NCI-H1417 (cell line): ENCODE results near the gene HNF4A.

Source experiments
- DNase-seq, 3 experiments: peaks; one replicate each; lab custom pipeline; 2025; lab: John Stamatoyannopoulos, UW

HNF4A gene

DNA sequence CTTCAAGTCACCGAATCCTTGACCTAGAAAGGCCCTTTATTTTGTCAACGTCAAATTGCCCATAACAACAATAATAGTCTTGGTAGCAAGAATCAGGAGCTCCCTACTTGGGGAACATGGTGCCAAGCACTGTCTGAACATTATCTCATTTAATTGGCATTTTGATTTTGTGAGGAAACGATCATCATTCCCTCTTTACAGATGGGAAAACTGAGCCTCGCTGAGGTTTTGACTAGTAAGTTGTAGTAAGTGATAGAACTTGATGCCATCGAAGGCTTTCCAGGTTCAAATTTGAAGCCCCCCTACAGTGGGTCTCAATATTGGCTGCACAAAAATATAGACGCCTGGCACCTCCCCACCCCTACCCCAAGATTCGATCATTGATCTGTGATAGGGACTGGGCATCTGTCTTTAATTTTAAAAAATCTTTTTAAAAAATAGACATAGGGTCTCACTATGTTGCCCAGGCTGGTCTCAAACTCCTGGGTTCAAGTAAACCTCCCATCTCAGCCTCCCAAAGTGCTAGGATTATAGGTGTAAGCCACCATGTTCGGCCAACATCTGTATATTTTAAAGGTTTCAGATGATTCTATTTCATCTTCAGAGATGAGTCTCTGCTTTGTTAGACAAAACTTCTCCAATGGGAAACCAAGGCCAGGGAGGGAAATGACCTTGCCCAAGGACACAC lies 36.7 kb downstream of the HNF4A start:
- no peak for DNase-seq

DNA sequence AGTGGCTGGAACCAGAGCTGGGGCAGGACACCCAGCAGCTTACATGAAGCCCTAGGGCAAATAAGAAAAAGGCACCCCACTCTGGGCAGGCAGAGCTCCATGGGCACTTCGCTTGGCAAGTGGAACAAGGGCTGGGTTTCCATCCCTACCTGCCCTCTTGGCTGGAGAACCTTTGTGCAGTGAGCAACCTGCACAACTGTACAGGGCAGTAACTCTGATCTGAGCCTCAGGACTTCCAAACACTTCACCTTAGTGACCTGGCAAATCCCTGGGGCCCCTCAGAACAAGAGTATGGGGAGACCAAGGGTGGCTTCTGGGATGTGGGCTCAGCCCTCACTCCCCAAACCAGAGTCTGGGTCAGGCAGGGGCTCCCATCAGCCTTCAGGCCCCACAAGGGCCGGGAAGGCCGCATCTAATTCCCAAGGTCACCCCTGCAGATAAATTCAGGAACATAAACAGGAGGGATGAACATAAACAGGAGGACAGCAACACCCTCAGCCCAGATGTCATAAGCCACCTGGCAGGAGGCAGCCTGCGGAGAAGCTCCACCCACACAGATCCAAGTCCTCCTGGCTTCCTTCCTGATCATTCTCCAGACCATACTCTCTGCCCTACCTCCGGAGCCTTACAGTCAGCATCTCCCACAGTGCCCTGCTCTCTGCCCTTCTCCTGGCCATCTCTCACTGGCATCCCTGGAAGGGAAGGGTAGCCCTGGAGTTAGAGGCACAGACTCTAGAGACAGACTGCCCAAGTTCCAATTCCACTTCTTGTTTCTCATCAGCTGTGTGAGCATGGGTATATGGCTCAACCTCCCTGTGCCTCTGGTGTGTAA lies 37.5 kb downstream of the HNF4A start:
- DNase-seq: no peak

GRCh38 chr20:44393608-44394451 lies 38.3 kb downstream of the HNF4A start:
- DNase-seq: no peak

GRCh38 chr20:44394452-44394701 lies 38.9 kb downstream of the HNF4A start:
- DNase-seq: no peak

DNA sequence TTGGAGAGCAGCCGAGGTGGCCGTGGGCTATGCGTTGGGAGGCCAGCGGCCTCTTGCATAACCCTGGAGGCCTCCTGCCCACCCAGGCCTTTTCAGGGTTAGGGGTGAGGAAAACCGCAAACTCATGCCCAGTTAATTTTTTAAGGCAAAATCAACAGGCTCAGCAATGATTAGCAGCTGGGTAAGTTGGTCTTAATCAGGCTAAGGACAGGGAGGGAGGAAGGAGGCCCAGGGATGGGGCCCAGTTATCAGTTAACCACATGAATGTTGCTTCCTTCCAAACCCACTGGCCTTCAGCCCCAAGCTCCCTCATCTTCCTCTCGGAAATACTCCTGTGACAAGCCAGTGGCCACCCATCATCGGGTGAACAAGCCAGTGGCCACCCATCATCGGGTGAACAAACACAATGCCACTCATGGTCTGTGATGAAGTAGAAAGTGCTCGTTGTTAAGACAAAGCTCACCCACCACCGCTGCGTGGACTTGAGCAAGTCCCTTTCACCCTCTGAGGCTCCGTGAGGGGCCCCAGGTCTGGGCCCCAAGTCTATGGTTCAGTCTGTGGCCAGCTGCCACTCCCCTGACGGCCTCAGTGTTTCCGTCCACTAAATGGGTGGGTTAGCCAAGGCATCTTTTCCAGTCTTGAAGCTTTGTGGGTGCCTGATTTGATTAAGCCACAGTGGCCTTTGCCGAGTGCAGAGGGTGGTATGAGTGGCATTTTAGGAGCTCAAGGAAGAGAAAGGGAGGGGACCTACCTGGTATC lies 39.4 kb downstream of the HNF4A start:
- no peak for DNase-seq

DNA sequence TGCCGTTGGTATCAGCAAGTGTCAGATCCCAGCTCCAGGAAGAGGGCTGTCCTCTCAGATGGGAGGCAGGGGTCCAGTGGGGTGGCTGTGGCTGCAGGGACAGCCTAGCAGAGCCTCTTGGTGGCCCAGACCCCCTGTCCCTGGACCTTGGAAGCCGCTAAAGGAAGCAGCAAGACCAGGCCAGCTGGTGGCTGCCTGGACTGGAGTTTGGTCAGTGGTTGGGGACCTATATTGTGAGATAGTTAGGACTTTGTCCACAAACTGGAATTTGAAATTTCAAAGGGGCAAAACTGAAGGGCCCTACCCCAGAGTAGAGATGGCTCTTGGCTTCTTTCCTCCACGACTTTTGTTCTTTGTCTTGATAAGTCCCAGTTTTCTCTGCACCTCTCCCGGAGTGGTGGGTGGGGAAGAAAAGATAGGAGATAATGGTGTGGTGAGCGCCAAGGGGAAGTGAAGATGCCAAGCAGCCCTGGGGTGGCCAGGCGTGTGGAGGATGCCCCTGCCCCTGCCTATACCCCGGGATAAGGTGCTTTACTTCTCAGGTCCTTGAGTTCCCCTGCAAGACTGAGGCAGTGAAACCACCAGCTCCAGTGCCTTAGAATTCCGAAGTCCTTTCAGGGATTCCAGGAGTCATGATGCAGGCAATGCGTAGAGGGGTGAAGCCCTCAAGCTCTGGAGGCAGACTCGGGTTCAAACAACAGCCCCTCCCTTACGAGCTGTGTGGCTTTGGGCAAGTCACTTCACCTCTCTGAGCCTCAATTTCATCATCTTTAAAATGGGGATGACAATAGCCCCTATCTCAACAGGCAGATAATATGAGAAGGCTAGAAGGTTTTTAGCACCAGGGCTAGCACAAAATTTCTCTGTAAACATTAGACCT lies 40.2 kb downstream of the HNF4A start:
- DNase-seq: no peak

DNA sequence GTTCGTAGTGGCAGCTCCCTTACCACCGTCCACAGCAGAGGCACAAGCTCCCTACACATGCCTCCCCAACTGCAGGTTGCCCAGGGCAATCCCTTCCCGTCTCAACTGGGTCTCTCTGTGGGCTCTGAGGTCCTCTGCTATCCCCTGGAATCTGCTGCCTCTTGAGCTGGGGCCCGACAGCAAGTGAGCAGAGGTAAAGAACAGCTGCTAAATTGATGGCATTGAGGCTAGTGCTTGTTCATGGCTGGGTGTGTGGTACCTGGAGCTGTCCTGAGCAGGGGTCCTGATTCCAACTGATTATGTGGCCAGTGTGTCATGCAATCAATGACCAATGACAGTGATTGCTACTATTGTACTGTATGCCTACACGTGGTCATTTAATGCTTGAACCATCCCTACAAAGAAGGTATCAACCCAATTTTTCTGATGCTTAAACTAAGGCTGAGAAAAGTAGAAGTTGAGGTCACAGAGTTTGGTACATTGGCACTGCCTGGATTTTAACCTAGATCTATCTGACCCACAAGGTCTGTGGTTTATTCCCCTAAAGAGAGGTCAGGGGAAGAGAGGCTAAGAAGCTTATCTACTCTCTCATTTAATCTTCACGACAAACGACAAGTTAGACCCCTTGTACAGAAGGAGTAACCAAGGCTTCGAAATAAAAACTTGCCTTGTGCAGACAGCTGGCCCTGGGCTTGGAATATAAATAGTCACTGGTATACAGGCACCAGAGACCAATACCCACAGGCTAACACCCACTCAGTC lies 41.1 kb downstream of the HNF4A start:
- no peak for DNase-seq

DNA sequence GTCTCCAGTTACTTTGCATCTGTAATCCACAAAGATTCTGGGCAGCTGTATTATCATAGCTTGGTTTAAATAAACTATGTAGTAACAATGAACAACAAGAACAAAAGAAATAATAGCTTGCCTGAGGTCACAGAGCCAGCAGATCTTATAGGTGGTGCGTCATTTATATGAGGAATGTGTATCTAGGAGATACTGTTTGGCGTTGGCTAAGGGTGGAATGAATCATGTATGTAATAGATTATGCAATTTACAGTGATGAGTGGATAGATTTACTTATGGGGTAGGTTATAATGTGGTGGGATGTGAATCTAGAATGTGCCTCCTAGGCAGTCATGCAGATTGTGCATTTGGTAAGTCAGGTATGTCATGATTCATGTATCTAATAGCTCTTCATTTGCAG lies 42.8 kb downstream of the HNF4A start:
- peak in 1 of 3 experiments; percentile 11 for DNase-seq

GRCh38 chr20:44399446-44399845 lies 43.9 kb downstream of the HNF4A start:
- no peak for DNase-seq

DNA sequence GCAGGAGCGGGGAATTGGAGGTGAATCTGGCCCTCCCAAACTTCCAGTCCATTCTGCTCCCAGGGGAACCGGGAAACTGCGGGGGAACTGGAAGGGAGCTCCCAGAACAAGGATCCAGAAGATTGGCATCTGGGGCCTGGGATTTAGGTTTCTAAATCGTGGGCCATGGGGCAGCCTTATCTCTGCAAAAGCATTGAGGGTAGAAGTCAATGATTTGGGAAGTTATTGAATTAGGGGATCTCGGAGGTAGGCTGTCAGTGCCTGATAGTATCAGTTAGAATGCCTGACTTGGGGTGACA lies 45.1 kb downstream of the HNF4A start:
- DNase-seq: no peak

DNA sequence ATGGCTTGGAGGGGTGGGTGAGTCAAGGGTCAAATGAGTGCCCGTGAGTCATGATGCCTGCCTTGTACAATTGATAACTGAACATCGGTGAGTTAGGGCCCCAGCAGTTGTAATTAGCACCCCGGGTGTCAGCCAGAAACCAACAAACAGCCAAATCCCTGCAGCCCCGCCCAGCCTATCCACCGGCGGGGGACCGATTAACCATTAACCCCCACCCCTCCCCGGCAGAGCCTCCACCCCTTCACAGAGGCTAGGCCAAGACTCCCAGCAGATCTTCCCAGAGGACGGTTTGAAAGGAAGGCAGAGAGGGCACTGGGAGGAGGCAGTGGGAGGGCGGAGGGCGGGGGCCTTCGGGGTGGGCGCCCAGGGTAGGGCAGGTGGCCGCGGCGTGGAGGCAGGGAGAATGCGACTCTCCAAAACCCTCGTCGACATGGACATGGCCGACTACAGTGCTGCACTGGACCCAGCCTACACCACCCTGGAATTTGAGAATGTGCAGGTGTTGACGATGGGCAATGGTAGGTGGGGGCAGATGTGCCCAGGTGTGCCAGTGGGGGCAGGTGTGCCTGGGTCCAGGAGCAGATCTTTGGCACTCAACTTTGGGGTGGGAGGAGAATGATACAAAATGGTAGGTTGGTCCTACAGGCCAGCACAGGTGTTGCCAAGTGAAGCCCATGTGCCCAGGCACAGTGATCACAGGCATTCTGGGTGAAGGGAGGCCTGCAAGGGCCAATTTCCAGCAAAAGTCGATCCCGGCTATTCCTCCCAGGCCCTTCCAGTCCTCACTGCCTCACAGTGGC lies 45.7 kb downstream of the HNF4A start:
- no peak for DNase-seq

DNA sequence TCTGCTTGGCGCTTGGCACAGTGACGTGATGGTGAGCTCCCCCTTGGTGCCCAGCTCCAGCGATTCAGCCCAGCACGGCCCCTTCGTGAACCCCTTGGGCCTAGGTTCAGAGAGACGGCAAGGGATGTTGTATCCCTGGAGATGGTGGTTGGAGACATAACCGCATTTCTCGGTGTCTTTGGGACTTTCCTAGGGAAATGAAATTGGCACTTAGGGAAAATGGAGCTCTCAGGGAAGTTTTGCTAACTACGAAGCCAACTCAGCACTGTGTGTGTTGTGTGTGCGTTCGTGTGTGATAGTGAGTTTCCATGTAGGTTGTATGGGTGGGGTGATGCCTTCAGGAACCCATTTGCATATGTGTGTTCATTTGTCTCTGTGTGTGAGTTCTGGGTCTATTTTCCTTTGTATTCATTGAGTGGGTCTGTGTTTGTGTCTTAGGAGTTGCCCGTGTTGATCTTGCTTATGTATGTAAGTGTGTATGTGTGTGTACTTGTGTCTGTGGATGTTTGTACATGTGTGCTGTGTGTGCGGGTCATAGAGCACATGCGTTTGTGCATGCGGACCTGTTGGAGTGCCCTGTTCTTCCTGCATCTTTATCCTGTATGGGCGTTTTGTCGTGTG lies 46.4 kb downstream of the HNF4A start:
- DNase-seq: no peak

GRCh38 chr20:44402391-44403193 lies 47.1 kb downstream of the HNF4A start:
- DNase-seq: no peak

DNA sequence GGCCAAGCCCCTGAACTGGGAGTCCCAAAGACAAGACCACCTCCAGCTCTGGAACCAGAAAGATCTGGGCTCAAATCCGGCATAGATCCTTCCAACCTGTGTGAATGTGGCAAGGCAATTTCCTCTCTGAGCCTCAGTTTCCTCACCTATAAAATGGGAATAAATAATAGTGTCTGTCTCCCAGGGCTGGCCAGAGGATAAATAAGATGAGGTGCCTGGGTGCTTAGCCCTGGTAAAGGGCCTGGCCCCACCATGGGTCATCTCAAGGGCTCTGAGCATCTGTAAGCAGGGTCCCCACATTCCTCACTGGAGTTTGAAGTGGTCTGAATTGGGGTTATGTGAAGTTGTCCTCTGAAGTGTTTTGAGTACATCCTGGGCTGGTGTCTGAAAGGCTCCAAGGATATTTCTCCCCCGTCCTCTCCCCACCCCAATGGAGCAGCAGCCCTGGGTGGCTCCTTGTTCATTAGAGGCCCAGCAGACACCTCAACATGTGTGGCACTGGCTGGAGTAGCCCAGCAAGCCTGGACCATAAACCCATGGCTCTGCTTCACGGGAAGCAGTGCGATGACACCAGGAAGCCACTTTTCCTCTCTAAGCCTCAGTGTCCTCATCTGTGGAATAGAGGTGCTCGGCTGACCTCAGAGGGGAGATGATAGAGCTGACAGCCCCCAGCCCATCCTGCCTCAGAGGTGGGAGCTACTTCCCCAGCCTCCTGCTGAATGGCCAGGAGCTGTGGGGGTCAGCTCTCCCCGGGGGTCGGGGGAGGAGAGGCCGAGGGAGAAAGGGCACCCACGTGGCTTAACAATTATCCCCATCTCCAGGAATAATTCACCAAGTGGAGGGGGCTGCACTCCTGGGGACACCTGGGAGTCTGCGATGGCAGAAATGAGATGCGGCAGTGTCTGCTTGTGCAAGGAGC lies 48.0 kb downstream of the HNF4A start:
- no peak for DNase-seq

- no peak for DNase-seq
Measured at GRCh38 chr20:44404204-44405181, 49.0 kb downstream of the HNF4A start.

GRCh38 chr20:44405257-44405656 lies 49.8 kb downstream of the HNF4A start:
- peak in 1 of 3 experiments; percentile 10 for DNase-seq
